GM18858 (cell line): ENCODE data around the gene ARHGEF12.

Experiments
- ATAC-seq: cut with Tn5 transposase; IDR thresholded peaks from one replicate; pipeline ENCODE4 v1.9.1; 2021; ENCODE audit not compliant: unreplicated experiment

Gene ARHGEF12

GRCh38 chr11:120514541-120515121 lies 178.4 kb downstream of the ARHGEF12 start:
- no peak for ATAC-seq

- no peak for ATAC-seq
Observed at GRCh38 chr11:120515186-120515723, 179.0 kb downstream of the ARHGEF12 start.

DNA sequence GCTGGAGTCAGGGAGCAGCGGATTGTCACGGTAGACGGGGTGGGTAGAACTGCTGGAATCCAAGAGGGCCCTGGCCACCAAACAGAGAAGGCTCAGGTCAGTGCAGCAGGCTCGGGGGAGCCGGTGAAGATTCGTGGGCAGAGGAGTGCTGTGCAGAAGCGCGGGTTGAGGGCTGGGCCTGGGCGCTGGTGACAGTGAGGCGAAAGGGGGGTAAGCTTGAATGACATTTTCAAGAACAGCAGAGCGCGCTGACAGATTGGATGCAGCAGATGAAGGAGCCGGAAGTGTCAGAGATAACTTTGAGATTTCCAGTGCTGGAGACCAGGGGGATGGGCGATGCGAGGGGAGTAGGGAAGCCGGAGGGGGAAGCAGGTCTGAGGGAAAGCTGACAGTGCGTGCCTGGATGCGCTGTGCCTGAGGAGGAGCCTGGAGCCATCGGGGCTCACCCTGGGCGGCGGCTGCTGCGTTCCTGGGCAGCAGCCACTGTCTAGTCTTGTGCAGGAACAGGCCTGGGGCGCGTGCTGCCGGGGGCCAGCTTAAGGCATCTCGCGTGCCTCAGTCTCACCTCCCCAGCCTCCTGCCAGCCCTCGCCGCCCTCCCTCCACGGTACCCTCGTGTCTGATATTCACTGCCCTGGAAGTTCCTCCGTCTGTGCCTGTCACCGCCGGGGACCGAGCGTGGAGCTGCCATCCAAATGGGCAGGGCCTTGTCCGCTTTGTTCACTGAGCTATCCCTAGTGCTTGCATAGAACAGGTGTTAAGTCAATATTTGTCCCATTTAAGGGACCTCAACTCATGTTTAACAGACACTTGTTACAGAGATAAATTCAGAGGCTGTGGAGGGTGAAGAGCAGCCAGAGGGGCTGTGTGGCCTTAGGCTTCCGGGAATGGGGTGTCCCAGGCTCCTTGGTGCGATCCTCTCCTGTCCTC lies 180.5 kb downstream of the ARHGEF12 start:
- no peak for ATAC-seq

GRCh38 chr11:120517390-120517761 lies 181.2 kb downstream of the ARHGEF12 start:
- ATAC-seq = no peak

- no peak for ATAC-seq
Observed at GRCh38 chr11:120517801-120518291, 181.6 kb downstream of the ARHGEF12 start.

DNA sequence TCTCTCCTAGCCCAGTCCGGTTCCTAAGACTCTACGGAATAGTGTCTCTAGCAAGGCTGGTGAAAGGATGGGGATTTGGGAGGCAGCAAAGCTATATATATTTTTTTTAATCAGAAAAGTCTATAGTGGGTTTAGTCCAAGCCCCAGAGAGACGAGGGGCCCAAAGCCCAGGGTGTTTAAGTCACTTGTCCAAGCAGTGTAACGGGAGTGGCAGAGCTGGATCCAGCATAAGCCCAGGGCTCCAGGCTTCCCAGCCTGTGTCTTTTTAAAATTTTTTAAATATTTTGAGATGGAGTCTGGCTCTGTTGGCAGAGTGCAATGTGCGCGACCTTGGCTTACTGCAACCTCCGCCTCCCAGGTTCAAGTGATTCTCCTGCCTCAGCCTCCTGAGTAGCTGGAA lies 182.1 kb downstream of the ARHGEF12 start:
- no peak for ATAC-seq

DNA sequence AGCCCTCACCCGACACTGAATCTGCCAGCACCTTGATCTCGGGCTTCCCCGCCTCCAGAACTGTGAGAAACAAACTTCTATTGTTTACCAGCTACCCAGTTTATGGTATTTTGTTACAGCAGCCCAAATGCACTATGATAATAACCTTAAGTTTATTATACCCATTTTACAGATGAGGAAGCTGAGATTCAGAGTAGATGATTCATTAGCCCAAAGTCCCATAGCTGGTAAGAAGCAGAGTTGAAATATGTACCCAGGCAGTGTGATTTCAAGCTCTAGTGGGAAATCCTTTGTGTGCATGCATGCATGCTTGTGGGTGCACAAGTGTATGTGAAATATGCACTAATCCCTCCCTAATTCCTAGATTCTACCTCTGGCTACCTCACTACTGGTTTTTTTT lies 183.3 kb downstream of the ARHGEF12 start:
- no peak for ATAC-seq

DNA sequence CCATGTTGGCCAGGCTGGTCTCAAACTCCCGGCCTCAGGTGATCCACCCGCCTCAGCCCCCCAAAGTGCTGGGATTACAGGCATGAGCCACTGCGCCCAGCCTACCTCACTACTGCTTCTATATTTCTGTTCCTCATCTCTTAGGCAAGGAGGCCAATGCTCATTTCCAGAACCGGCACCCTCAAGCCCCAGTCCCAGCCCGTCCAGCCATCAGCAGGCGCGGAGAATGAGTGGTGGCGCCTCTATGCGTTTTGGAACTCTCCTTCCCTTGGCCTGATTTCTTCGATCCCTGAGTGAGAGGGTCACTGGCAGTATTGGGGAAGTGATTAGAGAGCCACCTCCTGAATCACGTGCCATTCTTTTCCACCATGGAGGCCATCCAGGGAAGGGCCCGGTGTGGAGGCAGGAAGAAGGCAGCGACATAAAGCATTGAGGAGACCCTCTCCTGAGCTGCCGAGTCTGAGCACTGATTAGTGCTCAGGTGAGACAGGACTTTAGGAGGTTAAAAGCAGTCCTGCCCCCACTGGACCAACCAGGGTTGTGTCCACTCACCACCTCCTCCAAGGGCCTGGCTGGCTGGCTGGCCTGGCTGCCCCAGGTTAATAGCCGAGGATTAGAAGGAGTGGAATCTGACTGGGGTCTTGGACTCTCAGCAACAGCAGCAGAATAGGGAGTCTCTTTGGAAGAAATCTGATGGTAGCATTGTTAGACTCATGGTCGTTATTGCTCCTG lies 184.0 kb downstream of the ARHGEF12 start:
- no peak for ATAC-seq

GRCh38 chr11:120521176-120521575 lies 185.0 kb downstream of the ARHGEF12 start:
- no peak for ATAC-seq

- no peak for ATAC-seq
Observed at GRCh38 chr11:120522021-120522420, 185.8 kb downstream of the ARHGEF12 start.

GRCh38 chr11:120522736-120523135 lies 186.5 kb downstream of the ARHGEF12 start:
- no peak for ATAC-seq

- ATAC-seq = no peak
Observed at GRCh38 chr11:120523196-120523595, 187.0 kb downstream of the ARHGEF12 start.

DNA sequence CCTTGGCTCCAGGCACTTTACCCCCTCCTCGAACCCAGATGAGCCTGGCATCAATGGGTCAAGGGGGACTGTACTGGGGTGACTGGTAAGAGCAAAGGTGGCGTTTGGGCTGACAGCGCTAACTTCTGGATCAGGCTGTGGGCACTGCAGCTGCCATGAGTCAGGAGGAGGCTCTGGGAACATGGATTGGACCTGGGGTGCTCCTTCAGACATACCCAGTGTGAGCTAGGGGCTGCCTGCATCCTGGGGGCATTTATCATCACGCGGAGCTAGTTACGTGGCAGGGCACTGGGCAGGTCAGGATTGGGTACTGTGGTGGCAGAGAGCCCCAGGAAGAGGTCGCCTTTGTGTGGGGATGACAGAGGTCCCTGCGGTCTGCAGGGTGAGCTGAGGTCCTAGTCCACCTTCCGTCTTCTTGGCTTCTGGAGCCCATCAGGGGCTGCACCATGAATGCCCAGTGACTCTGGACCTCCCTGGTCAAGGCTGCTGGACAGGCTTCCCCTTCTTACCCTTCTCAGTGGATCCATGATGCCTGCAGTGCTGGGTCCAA lies 188.4 kb downstream of the ARHGEF12 start:
- ATAC-seq = no peak

- ATAC-seq = no peak
Observed at GRCh38 chr11:120525261-120526171, 189.3 kb downstream of the ARHGEF12 start.

DNA sequence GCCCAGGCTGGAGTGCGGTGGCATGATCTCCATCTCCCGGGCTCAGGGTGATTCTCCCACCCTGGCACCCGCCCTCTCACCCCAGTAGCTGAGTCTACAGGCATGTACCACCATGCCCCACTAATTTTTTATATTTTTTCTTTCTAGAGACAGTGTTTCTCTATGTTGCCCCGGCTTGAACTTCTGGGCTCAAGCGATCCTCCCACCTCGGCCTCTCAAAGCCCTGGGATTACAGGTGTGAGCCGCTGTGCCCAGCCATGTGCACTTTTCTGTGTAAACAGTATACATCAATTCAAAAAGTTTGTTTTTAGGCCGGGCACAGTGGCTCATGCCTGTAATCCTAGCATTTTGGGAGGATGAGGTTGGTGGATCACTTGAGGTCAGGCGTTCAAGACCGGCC lies 190.0 kb downstream of the ARHGEF12 start:
- ATAC-seq = no peak

DNA sequence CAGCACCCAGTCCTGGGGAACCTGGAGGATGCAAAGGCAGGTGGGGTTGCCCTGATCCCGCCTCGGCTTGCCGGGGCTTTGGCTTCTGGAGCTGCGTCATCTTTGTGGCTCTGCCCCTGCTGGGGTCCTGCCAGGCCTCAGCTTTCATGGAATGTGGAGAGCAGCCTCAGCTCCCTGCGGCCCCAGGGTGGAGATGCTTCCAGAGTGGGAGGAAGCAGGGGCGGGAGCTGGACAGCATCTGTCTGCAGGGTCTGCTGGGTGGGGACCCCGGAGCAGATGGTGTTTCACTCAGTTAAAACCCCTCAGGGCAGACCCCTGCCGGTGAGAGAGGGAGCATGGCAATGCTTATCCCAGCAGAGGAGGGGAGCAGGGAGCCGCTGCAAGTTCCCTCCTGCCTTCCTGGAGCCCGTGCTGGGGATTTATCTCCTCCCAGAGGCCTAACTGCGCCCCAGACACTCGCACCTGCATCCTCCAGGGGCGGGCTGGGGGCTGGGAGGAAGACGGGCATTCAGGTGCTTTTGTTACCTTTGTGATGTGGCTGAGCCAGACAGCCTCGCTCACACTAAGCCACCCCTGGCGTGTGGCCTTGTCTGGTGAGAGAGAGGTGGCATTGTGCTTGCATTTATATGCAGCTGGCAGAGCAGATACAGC lies 191.0 kb downstream of the ARHGEF12 start:
- no peak for ATAC-seq

- ATAC-seq = no peak
Observed at GRCh38 chr11:120528749-120529148, 192.5 kb downstream of the ARHGEF12 start.

GRCh38 chr11:120529214-120529613 lies 193.0 kb downstream of the ARHGEF12 start:
- no peak for ATAC-seq

DNA sequence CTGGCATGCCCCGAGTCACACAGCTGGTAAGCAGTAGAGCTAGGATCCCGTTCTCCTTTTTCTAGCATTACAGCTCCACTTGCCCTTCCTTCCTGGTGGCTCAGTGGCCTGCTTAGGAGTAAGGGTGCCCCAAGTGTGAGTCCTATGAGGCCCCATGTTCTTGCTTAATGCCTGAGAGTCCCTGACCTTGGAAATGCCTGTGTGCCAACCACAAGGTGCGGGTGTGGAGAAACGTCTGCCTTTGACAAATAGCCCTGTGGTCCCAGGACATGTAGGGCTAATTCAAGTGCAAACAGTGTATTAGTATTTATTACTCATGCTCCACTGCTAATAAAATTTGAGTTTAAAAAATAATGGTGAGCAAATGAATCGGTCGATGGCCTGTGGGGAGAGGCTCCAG lies 193.7 kb downstream of the ARHGEF12 start:
- no peak for ATAC-seq
